WTC11 (cell line): ENCODE results near the gene PALB2. TPM values are rescaled to one million over a fixed set of nuclear protein-coding genes. Genes with fewer than 3 reads are reported as not detected.

Experiments used
- ATAC-seq: fragments of 200-7000 bp; cut with Tn5 transposase; 2 replicates; pipeline ENCODE4 v1.10.0; 2021; ENCODE audit warnings: mild to moderate bottlenecking, moderate library complexity
- CTCF ChIA-PET: fragments of 300-600 bp; sonication (Branson Sonifier 250); formaldehyde crosslinking; loops from one replicate; lab custom pipeline; 2021; ENCODE audit warnings: antibody characterized with exemption; lab: Charles Lee
- POLR2A ChIA-PET: fragments of 350-600 bp; sonication (Branson Sonifier 250); formaldehyde crosslinking; loops from one replicate; lab custom pipeline; 2021; ENCODE audit warnings: antibody characterized with exemption; lab: Charles Lee
- DNase-seq: peaks from one replicate; pipeline ENCODE4 v3.0.0; 2021; ENCODE audit warnings: low spot score
- H3K27ac Mint-ChIP-seq: 2 replicates; pipeline ENCODE4 v1.8.0; 2021; ENCODE audit warnings: mixed read lengths
- H3K27me3 Mint-ChIP-seq: 2 replicates; pipeline ENCODE4 v1.8.0; 2021; ENCODE audit warnings: low read depth, mild to moderate bottlenecking, moderate library complexity, mixed read lengths
- H3K36me3 Mint-ChIP-seq: 2 replicates; pipeline ENCODE4 v1.8.0; 2021; ENCODE audit warnings: mixed read lengths
- H3K4me1 Mint-ChIP-seq: 2 replicates; pipeline ENCODE4 v1.8.0; 2022; ENCODE audit warnings: mixed read lengths
- H3K4me3 Mint-ChIP-seq: 2 replicates; pipeline ENCODE4 v1.8.0; 2021; ENCODE audit warnings: mild to moderate bottlenecking, moderate library complexity, mixed read lengths
- H3K9me3 Mint-ChIP-seq: 2 replicates; pipeline ENCODE4 v1.8.0; 2021; ENCODE audit warnings: mixed read lengths
- FOXP4 ChIP-seq: sonication (generic); formaldehyde crosslinking; IDR thresholded peaks from 2 replicates; pipeline ENCODE4 v1.8.0; 2022; ENCODE audit warnings: mild to moderate bottlenecking, missing genetic modification reagents
- GABPB1 ChIP-seq: sonication (generic); formaldehyde crosslinking; IDR thresholded peaks from 2 replicates; pipeline ENCODE4 v1.8.1; 2023; ENCODE audit warnings: mild to moderate bottlenecking, missing genetic modification reagents
- GRHL2 ChIP-seq: fragments of 250-450 bp; sonication (Bioruptor Pico); IDR thresholded peaks from 2 replicates; pipeline ENCODE4 v1.8.0; 2022; ENCODE audit warnings: mild to moderate bottlenecking, moderate library complexity; ENCODE audit not compliant: insufficient replicate concordance, severe bottlenecking
- HMGXB4 ChIP-seq: sonication (generic); formaldehyde crosslinking; IDR thresholded peaks from 2 replicates; pipeline ENCODE4 v1.8.1; 2023; ENCODE audit warnings: mild to moderate bottlenecking, moderate library complexity, missing genetic modification reagents
- OVOL2 ChIP-seq: fragments of 250-450 bp; sonication (Bioruptor Pico); IDR thresholded peaks from 2 replicates; pipeline ENCODE4 v1.9.0; 2021; ENCODE audit warnings: mild to moderate bottlenecking, borderline replicate concordance
- RELA ChIP-seq: sonication (generic); formaldehyde crosslinking; IDR thresholded peaks from 2 replicates; pipeline ENCODE4 v1.8.1; 2022; ENCODE audit warnings: missing genetic modification reagents, mild to moderate bottlenecking, borderline replicate concordance
- SOX15 ChIP-seq: fragments of 250-450 bp; sonication (Bioruptor Pico); IDR thresholded peaks from 2 replicates; pipeline ENCODE4 v1.9.0; 2021; ENCODE audit warnings: mild to moderate bottlenecking
- TCF7 ChIP-seq: sonication (generic); formaldehyde crosslinking; IDR thresholded peaks from 2 replicates; pipeline ENCODE4 v1.8.0; 2022; ENCODE audit warnings: mild to moderate bottlenecking, low read depth, missing genetic modification reagents, moderate library complexity
- TEAD1 ChIP-seq: sonication (generic); formaldehyde crosslinking; IDR thresholded peaks from 2 replicates; pipeline ENCODE4 v1.8.0; 2022; ENCODE audit warnings: mild to moderate bottlenecking, missing genetic modification reagents
- ZBTB21 ChIP-seq: sonication (generic); formaldehyde crosslinking; IDR thresholded peaks from 2 replicates; pipeline ENCODE4 v1.8.1; 2023; ENCODE audit warnings: mild to moderate bottlenecking, missing genetic modification reagents, borderline replicate concordance
- ZNF121 ChIP-seq: sonication (generic); formaldehyde crosslinking; IDR thresholded peaks from 2 replicates; pipeline ENCODE4 v1.8.0; 2023; ENCODE audit warnings: missing genetic modification reagents
- ZNF416 ChIP-seq: fragments of 250-450 bp; sonication (Bioruptor Pico); IDR thresholded peaks from 2 replicates; pipeline ENCODE4 v1.9.0; 2021; ENCODE audit warnings: mild to moderate bottlenecking, inconsistent platforms
- ZNF425 ChIP-seq: fragments of 250-450 bp; sonication (Bioruptor Pico); conservative IDR thresholded peaks from 2 replicates; pipeline ENCODE4 v1.9.0; 2021; ENCODE audit warnings: mild to moderate bottlenecking
- ZNF532 ChIP-seq: fragments of 250-450 bp; sonication (Bioruptor Pico); IDR thresholded peaks from 2 replicates; pipeline ENCODE4 v1.9.0; 2021; ENCODE audit warnings: mild to moderate bottlenecking, borderline replicate concordance
- total RNA-seq: library from RNA; stranded (reverse); gene quantifications from 3 replicates; pipeline ENCODE4 v1.2.3, GENCODE V29; 2021

Gene PALB2
- total RNA-seq, 1 experiment from 2014 or later = 32.1 TPM

- no peak for TF ChIP-seq ZNF532
- no peak for TF ChIP-seq GABPB1 (CRISPR knock-in tag)
Measured at GRCh38 chr16:23594186-23594585, 46.9 kb downstream of the PALB2 start (continued).

- Mint-ChIP-seq H3K36me3 (peaks cover 59% of the 10 kb centered on the region), H3K27me3 (no peaks in the 10 kb centered on the region)
- CTCF ChIA-PET = interaction anchor here (0.7 kb wide), 1 partner anchor 104 kb away, joined by 3 read pairs; no protein-coding TSS in a partner anchor
Measured at GRCh38 chr16:23590181-23590580, 50.9 kb downstream of the PALB2 start.

More at GRCh38 chr16:23590181-23590580, 50.9 kb downstream of the PALB2 start:
- H3K4me3 Mint-ChIP-seq = no peak overlapping the region
- no peaks in the 10 kb centered on the region for H3K9me3 Mint-ChIP-seq
- POLR2A ChIA-PET = no interaction called here
- TF ChIP-seq ZBTB21 (CRISPR knock-in tag) (no peak), TCF7 (CRISPR knock-in tag) (no peak), HMGXB4 (CRISPR knock-in tag) (no peak), OVOL2 (CRISPR knock-in tag) (no peak), FOXP4 (CRISPR knock-in tag) (no peak), GABPB1 (CRISPR knock-in tag) (no peak), TEAD1 (CRISPR knock-in tag) (no peak), GRHL2 (CRISPR knock-in tag) (no peak), SOX15 (CRISPR knock-in tag) (no peak), ZNF416 (CRISPR knock-in tag) (no peak), RELA (CRISPR knock-in tag) (no peak), ZNF425 (CRISPR knock-in tag) (no peak), ZNF121 (CRISPR knock-in tag) (no peak)
- 0 out of 2 replicates have a peak, but pooled peaks cover 3% of the 10 kb centered on the region for H3K4me1 Mint-ChIP-seq
- no peak overlapping the region for H3K27ac Mint-ChIP-seq
- DNase-seq (no peak), ATAC-seq (no peak)
